Glomerular visceral epithelial cell (primary cell): ENCODE measurements around the gene CHDH.

Experiments
- DNase-seq: peaks from one replicate; pipeline ENCODE4 v3.0.0-alpha.2; 2016; ENCODE audit errors: extremely low spot score

Gene CHDH

GRCh38 chr3:53849916-53850315 lies 3.7 kb upstream of the CHDH start:
- no peak for DNase-seq

GRCh38 chr3:53846851-53847155 lies 584 bp upstream of the CHDH start:
- DNase-seq, result no peak

DNA sequence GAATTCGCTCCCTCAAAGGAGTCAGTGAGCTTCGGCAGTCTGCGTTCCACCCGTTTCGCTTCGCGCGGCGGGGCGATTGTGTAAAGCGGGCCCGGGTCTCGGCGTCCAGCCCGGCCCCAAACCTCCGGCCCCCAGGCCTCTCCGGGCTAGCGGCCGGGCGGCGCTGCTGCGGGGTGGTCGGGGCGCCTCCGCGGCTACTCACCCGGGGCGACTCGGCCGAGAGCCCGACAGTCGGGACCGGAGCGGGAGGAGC lies 412 bp downstream of the CHDH start:
- no peak for DNase-seq

- DNase-seq, result peak; percentile 27
Measured at GRCh38 chr3:53845103-53845880, 927 bp downstream of the CHDH start.

- DNase-seq, result no peak
Measured at GRCh38 chr3:53844262-53845102, 1.7 kb downstream of the CHDH start.

- DNase-seq, result no peak
Measured at GRCh38 chr3:53843195-53844177, 2.7 kb downstream of the CHDH start.

GRCh38 chr3:53842436-53843194 lies 3.6 kb downstream of the CHDH start:
- DNase-seq, result no peak

GRCh38 chr3:53841296-53841695 lies 4.9 kb downstream of the CHDH start:
- DNase-seq, result no peak

- DNase-seq, result no peak
Measured at GRCh38 chr3:53837331-53837730, 8.9 kb downstream of the CHDH start.

DNA sequence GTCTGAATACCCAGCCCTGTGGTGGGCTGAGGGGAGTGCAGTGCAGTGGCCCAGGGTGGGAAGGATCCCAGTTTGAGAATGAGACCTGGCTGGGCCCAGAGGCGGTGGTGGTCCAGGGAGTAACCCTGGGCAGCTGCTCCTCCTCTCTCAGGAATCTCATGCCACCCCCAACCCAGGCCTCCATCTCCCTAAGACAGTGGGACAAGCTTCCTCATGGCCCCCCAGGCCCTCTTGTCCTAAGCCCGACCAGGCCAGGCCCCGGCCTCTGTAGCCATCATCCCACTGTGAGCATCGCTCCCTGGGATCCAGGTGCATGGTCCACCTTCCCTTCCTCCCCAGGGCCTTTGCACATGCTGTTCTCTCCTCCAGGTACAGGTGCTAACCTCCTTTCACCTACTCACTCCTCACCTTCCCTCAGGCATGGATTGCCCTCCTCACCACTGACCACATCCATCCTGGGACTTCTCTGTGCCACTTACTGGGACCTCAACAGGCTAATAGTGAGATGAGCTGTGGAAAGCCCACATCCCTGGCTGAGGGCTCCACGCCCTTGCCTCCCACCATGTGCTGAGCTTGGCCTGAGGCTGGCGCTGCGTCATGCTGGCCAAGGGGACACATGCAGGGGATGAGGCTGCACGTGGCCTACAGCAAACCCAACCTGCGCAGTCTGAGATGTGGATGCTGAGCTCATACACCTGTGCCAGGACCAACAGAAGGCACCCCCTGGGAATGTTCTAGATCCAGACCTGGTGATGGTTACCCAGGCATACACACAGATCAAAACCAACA lies 9.9 kb downstream of the CHDH start:
- no peak for DNase-seq

DNA sequence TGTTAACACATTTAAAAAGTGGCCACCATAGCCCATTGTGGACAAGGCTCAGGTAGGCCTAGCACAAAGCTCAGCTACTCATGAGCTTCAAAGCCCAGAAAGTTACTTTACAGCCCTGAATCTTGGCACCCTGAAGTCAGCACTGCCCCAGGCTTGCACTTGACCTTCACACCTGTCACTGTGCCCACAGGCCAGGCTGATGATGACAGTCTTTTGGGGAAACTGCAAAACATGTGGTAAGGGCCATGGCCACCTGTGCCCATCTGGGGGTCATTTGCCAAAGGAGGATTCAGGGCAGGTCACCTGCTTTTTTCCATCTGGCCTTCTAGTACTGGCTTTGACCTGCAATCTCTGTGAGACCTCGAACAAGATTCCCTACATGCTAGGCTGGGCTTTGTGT lies 11.0 kb downstream of the CHDH start:
- DNase-seq, result no peak

GRCh38 chr3:53834429-53835095 lies 11.7 kb downstream of the CHDH start:
- no peak for DNase-seq

GRCh38 chr3:53833700-53834099 lies 12.5 kb downstream of the CHDH start:
- no peak for DNase-seq

DNA sequence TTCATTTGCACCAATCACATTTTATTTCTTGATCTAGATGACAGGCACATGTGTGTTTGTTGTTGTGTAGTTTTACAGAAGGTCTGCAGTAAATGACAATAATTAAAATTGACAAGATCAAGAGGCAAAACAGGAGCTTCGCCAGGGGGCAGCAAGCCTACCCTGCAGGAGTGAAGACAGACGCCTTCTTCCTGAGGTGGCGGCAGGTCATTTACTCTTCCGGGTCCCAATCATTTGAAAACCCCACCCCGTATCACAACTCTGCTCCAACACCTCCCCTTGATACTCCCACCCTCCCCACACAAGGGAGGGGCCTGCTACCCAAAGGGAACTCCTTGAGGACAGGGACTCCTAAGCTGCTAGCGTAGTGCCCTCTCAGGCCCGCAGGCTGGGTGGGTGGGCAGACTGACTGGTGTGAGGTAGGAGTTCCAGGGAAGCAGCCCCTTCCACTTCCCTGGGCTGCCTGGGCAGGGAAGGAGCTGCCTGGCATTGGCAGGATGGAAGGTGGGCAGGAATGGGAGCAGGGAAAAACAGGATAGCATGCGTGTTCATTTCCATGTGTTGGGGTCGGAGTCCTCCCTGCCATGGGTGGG lies 13.1 kb downstream of the CHDH start:
- no peak for DNase-seq

- no peak for DNase-seq
Measured at GRCh38 chr3:53830944-53831343, 15.3 kb downstream of the CHDH start.

DNA sequence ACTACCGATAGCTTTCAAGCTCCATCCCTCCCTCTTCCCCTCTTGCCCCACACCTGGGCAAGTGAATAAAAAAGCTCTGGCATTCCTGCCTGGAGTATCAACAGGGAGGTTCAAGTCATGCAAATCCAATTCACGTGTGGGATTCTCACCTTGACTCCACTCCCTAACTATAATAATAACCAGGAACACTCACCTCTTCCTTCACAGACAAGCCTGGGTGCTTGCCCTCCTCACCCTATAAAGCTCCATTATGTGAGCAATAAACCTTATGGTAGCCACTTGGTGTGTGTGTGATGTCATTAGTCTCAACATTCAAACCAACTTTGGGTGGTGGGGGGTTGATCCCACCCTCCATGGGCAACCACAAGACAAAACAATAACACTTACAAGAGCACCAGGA lies 16.6 kb downstream of the CHDH start:
- DNase-seq, result no peak

DNA sequence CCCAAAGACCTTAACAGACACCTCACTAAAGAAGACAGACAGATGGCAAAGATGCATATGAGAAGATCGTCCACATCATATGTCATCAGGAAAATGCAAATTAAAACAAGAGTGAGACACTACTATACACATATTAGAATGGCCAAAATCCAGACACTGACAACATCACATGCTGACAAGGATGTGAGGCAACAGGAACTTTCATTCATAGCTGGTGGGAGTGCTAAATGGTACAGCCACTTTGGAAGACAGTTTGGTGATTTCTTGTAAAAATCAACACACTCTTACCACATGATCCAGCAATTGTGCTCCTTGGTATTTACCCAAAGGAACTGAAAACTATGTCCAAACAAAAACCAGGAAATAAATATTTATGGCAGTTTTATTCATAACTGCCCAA lies 17.6 kb downstream of the CHDH start:
- DNase-seq, result no peak

DNA sequence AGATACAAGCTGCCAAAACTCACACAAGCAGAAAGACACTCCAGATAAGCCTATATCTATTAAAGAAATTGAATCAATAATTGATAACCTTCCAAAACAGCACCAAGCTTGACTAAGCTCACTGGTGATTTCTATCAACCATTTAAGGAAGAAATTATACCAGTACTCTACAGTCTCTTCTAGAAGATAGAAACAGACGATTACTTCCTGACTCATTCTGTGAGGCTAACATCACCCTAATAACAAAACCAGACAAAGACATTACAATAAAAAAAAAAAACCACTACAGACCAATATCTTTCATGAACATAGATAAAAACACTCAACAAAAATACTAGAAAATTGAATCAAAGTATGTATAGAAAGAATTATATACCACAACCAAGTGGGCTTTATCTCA lies 20.2 kb downstream of the CHDH start:
- DNase-seq, result no peak

- DNase-seq, result no peak
Measured at GRCh38 chr3:53824795-53825194, 21.4 kb downstream of the CHDH start.
